Fibroblast of villous mesenchyme (primary cell): Measurements from ENCODE around the gene SUPT20HL2. TPM values are rescaled to one million over a fixed set of nuclear protein-coding genes. Genes with fewer than 3 reads are reported as not detected.
"Not testable (repeated sequence)": the region's sequence is repeated elsewhere in the genome, so short reads cannot be mapped to it uniquely, and the experiment has no call there.

Source experiments
- DNase-seq: peaks from one replicate; pipeline ENCODE4 v3.0.0-alpha.2; 2010; ENCODE audit warnings: low read depth
- H3K4me3 ChIP-seq: 2 replicates; pipeline ENCODE4 v1.5.1; 2011; ENCODE audit warnings: low read depth, mild to moderate bottlenecking, low read length
- CTCF ChIP-seq: IDR thresholded peaks from 2 replicates; pipeline ENCODE4 v1.5.1; 2012; ENCODE audit warnings: low read depth, mild to moderate bottlenecking, low read length; ENCODE audit not compliant: insufficient read depth
- total RNA-seq: library from RNA; depleted of rRNA; stranded (reverse); fragments of >200 nt; gene quantifications from 2 replicates; pipeline ENCODE4 v1.2.3, GENCODE V29; 2012

SUPT20HL2 gene
- total RNA-seq, 1 donor = under 0.01 TPM

- H3K4me3 ChIP-seq = no peak overlapping the region
- no peak for DNase-seq
- no peak for TF ChIP-seq CTCF
These were observed 19.0 kb upstream of the SUPT20HL2 start for GRCh38 chrX:24332878-24333277.

GRCh38 chrX:24325231-24325630 lies 11.4 kb upstream of the SUPT20HL2 start:
- no peak for TF ChIP-seq CTCF
- no peak overlapping the region for H3K4me3 ChIP-seq
- DNase-seq = no peak

GRCh38 chrX:24321741-24322395 lies 8.0 kb upstream of the SUPT20HL2 start:
- no peak for TF ChIP-seq CTCF
- H3K4me3 ChIP-seq = no peak overlapping the region
- DNase-seq = no peak

- H3K4me3 ChIP-seq = no peak overlapping the region
- DNase-seq = no peak
- no peak for TF ChIP-seq CTCF
These were observed 3.7 kb upstream of the SUPT20HL2 start for GRCh38 chrX:24317567-24317966.

GRCh38 chrX:24316111-24316510 lies 2.2 kb upstream of the SUPT20HL2 start:
- no peak overlapping the region for H3K4me3 ChIP-seq
- TF ChIP-seq CTCF = no peak
- no peak for DNase-seq

GRCh38 chrX:24312249-24312607 lies 1.6 kb downstream of the SUPT20HL2 start:
- not testable (repeated sequence) for DNase-seq, H3K4me3 ChIP-seq

GRCh38 chrX:24311507-24312248 lies 2.2 kb downstream of the SUPT20HL2 start:
- DNase-seq, H3K4me3 ChIP-seq: not testable (repeated sequence)

GRCh38 chrX:24310916-24311315 lies 3.0 kb downstream of the SUPT20HL2 start:
- DNase-seq, H3K4me3 ChIP-seq: not testable (repeated sequence)

GRCh38 chrX:24309580-24310374 lies 4.1 kb downstream of the SUPT20HL2 start:
- not testable (repeated sequence) for H3K4me3 ChIP-seq, DNase-seq

GRCh38 chrX:24308803-24309202 lies 5.1 kb downstream of the SUPT20HL2 start:
- not testable (repeated sequence) for H3K4me3 ChIP-seq, DNase-seq
